ENCODE results near the gene GDF15.

Gene GDF15

GRCh38 chr19:18364826-18365528 is 21.0 kb upstream of the GDF15 start (continued):
- no peak for TF ChIP-seq SCRT1 (tag by site-specific recombination; IDR thresholded peaks at IDR 0.05; ENCODE audit: borderline replicate concordance)
- no peak for TF ChIP-seq ELK4 (IDR thresholded peaks at IDR 0.05; ENCODE audit: borderline replicate concordance, low read depth, low read length)
- TF ChIP-seq ZNF112 (tag by site-specific recombination; IDR thresholded peaks at IDR 0.05), result no peak
- TF ChIP-seq KLF10 (tag by site-specific recombination; IDR thresholded peaks at IDR 0.05), result peak; percentile 89
- TF ChIP-seq ZNF10 (tag by site-specific recombination; IDR thresholded peaks at IDR 0.05), result peak; percentile 70; the same call in 1 of the 2 replicates
- TF ChIP-seq ZBTB21 (tag by site-specific recombination; IDR thresholded peaks at IDR 0.05), result peak; percentile 99
- TF ChIP-seq ZNF473 (tag by site-specific recombination; IDR thresholded peaks at IDR 0.05), result no peak
- peak; percentile 89 for TF ChIP-seq ZSCAN30 (tag by site-specific recombination; IDR thresholded peaks at IDR 0.05)
- peak; percentile 51 for TF ChIP-seq TCF7L2 (IDR thresholded peaks at IDR 0.05; ENCODE audit: borderline replicate concordance, low read depth, low read length)
- 0 out of 2 replicates have a peak, but pooled peaks have one; percentile 70 for TF ChIP-seq ZBTB1 (tag by site-specific recombination; IDR thresholded peaks at IDR 0.05)
- TF ChIP-seq ZNF341 (tag by site-specific recombination; IDR thresholded peaks at IDR 0.05; ENCODE audit: low read depth), result peak; percentile 39; the same call in 1 of the 2 replicates
- TF ChIP-seq ZNF660 (tag by site-specific recombination; IDR thresholded peaks at IDR 0.05), result peak; percentile 100
- TF ChIP-seq ZNF37A (tag by site-specific recombination; IDR thresholded peaks at IDR 0.05), result no peak
- no peak for TF ChIP-seq ZNF239 (tag by site-specific recombination; IDR thresholded peaks at IDR 0.05)
- TF ChIP-seq SP3 (tag by site-specific recombination; IDR thresholded peaks at IDR 0.05), result peak; percentile 56; the same call in 1 of the 2 replicates
- TF ChIP-seq ZBTB26 (tag by site-specific recombination; optimal IDR thresholded peaks at IDR 0.05), result peak; percentile 24
- peak; percentile 100 for TF ChIP-seq ZEB2 (tag by site-specific recombination; IDR thresholded peaks at IDR 0.05)
- no peak for TF ChIP-seq ZNF791 (tag by site-specific recombination; IDR thresholded peaks at IDR 0.05)
- TF ChIP-seq ZNF274 (IDR thresholded peaks at IDR 0.05; ENCODE audit: low read length), result no peak
- no peak for TF ChIP-seq ZNF274 (tag by site-specific recombination; IDR thresholded peaks at IDR 0.05; ENCODE audit: borderline replicate concordance)
- TF ChIP-seq ZBTB11 (tag by site-specific recombination; conservative IDR thresholded peaks at IDR 0.05; ENCODE audit: low read depth), result peak; percentile 38; the same call in 1 of the 2 replicates
- TF ChIP-seq ZNF324 (tag by site-specific recombination; IDR thresholded peaks at IDR 0.05), result peak; percentile 84
- peak; percentile 83; the same call in 1 of the 2 replicates for TF ChIP-seq PRDM6 (tag by site-specific recombination; IDR thresholded peaks at IDR 0.05)
- peak; percentile 94 for TF ChIP-seq TSHZ1 (tag by site-specific recombination; IDR thresholded peaks at IDR 0.05; ENCODE audit: borderline replicate concordance)
- TF ChIP-seq INSM2 (tag by site-specific recombination; IDR thresholded peaks at IDR 0.05), result peak; percentile 98
